NCI-H187 (cell line): ENCODE measurements around the gene EXOG.

Experiments used
- DNase-seq, 2 experiments: peaks; one replicate each; lab custom pipeline; 2025; lab: John Stamatoyannopoulos, UW

Gene EXOG

GRCh38 chr3:38473229-38473628 lies 22.9 kb upstream of the EXOG start:
- DNase-seq: no peak

GRCh38 chr3:38474928-38475605 lies 21.1 kb upstream of the EXOG start:
- DNase-seq: no peak

DNA sequence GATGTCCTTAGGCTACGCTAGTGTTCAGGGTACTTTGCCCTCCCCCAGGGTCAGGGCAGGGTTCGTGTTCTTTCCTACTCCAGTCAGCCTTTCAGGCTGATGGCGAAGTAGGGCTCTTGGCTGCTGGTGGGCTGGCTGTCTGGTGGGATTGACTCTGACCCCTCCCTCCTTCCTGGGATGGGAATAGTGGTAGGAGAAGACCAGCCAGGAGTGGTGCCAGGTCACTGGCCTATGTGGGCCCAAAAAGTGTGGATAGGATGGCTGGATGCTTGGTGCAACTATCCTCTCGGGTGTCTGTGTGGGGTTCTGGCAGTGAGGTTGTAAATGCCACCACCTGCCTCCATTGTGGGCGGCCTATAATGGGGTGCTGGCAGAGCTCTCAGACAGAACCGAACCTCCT lies 20.4 kb upstream of the EXOG start:
- DNase-seq: no peak

DNA sequence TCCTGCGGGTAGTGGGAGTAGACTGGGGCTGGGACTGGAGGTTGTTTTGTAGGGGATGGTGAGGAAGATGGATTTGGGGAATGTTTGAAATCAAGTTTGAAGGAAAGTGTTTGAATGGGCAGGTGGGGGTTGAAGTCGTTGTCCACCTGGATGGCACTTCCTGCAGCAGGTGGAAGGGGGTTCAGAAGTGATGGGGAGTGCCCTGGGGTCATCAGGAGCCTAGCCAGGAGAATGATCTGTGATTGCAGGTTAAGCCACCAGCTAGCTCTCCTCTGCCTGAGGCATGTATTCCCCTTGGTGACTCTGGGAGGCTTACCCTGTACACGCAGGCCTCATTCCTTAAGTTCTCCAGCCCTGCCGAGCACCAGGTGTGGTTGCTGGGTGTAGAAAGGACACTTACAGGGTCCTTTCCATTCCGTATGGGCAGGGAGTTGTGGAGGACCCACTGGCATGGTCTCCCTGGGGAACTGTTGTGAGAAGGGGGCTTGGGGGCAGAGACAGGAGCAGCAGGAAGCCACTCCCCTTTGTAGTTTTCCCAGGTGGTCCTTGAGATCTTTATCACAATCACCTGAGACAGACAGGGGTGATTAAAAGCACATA lies 19.9 kb upstream of the EXOG start:
- no peak for DNase-seq

DNA sequence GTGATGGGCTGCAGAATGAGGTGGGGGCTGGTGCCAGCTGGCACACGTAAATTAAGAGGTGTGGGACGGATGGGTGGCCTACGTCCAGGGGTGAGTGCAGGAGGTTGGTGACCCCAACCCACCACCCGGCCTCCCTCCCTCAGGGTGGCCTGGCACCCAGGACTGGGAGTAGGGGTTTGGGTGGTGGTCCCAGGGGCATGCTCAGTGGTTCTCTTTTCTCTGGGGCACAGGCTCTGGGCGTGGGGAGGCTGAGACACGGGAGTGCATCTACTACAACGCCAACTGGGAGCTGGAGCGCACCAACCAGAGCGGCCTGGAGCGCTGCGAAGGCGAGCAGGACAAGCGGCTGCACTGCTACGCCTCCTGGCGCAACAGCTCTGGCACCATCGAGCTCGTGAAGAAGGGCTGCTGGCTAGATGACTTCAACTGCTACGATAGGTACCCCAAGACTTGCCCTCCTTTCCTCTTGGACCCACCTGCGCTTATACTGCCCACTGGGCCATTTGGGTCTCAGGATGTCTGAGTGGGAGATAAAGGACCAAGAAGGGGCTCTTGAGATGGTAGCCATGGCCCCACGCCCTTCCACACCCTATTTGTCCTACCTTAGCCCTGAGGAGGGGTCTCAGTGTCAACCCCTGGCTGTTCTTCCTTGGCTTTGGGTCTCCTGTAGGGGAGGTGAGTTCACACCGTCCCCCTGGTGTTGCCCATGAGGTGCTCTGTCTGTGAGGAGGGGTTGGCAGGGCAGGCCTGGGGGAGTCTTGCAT lies 18.9 kb upstream of the EXOG start:
- no peak for DNase-seq

GRCh38 chr3:38477839-38478450 lies 18.2 kb upstream of the EXOG start:
- no peak for DNase-seq

DNA sequence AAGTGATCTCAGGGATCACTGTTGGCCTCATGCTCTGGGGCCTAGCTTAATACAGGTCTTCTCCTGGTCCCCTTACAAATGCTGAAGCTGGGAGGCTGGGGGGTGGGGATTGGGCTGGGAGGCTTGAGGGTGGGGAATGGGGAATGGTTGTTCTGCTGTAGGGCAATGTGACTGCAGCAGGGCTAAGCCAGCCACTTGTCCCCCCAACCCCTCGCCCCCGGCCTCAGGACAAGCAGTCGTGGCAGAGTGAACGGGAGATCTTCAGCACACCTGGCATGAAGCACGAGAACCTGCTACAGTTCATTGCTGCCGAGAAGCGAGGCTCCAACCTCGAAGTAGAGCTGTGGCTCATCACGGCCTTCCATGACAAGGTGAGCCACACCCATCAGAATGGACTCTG lies 17.2 kb upstream of the EXOG start:
- no peak for DNase-seq

GRCh38 chr3:38479431-38480092 lies 16.6 kb upstream of the EXOG start:
- peak in 1 of 2 experiments; percentile 16 for DNase-seq

DNA sequence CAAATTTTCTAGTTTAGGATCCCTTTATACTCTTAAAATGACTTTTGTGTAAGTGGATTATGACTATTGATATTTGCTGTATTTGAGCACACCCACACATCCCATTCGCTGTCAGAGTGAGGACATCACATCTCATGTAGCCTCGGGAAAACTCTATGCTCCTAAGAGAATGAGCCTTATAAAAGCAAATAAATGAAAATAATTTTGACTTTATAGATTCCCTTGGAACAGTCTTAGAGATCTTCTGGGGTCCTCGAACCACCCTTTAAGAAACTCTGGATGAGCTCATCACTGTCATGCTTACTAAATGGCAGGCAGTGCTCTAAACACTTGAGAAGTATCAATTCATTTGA lies 16.1 kb upstream of the EXOG start:
- no peak for DNase-seq

DNA sequence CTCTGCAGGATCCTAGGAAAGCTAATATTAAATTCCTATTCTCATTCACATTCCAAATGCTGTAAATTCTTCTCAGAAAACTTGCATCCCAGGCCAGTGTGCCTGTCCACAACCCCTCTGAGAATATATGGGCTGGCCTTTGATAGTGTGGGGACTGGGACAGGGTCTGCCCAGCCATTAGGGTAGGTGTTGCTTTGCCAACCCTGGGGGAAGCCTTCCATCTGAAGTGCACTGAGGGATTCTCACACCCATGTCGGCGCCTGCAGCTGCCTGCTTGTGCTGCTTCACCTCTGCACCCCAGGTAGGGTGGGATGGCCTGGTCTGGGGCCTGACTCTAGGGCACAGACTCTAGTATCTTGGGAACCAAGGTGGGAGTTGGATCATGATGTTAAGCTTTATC lies 15.2 kb upstream of the EXOG start:
- DNase-seq: no peak

DNA sequence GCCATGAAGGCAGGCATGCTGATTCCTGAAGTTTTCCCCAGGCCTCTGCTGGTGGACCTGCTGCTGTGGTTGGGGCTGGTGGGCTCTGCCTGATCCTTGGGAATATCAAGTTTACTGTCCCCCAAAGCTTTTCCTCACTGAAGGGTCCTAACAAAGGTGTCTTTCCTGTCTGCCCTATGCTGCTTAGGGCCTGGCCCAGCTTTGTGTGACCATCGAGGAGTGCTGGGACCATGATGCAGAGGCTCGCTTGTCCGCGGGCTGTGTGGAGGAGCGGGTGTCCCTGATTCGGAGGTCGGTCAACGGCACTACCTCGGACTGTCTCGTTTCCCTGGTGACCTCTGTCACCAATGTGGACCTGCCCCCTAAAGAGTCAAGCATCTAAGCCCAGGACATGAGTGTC lies 13.2 kb upstream of the EXOG start:
- no peak for DNase-seq

DNA sequence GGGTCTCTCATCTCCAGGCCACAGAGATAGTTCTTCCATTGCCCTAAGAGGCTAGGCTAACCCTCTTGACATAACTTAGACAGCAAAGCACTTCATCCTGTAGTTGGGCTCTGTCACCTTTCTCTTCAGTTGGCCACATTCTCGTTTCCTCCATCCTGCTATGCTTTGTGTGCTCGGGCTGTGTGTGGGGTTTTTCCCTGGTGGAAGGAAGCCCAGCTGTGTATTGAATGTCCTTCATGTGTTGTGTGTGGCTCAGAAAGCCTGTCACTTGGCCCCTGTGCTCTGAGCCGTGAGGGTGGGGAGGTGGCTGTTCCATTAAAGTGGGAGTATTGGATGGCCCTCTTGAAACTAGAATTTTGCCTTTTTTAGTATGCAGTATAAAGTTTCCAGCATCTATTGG lies 8.8 kb upstream of the EXOG start:
- DNase-seq: no peak

DNA sequence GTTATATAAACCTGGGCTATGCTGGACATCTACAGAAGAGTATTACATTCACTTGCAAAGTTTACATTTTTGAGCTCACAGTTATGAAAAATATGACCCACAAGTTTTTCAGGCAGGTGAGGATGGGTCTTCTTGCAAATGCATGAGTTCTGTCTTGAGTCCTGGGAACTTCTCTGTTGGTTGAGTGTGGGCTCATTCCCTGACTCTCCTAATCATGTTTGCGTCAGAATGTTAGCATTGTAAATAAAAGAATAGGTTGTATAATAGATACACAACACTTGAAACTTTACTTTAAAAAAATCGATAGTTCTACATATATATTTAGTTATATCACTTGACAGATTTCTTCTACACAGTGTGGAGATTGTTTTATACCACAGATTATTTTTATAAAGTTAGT lies 7.2 kb upstream of the EXOG start:
- DNase-seq: no peak

GRCh38 chr3:38489766-38490165 lies 6.4 kb upstream of the EXOG start:
- DNase-seq: no peak

GRCh38 chr3:38490281-38491030 lies 5.7 kb upstream of the EXOG start:
- no peak for DNase-seq

DNA sequence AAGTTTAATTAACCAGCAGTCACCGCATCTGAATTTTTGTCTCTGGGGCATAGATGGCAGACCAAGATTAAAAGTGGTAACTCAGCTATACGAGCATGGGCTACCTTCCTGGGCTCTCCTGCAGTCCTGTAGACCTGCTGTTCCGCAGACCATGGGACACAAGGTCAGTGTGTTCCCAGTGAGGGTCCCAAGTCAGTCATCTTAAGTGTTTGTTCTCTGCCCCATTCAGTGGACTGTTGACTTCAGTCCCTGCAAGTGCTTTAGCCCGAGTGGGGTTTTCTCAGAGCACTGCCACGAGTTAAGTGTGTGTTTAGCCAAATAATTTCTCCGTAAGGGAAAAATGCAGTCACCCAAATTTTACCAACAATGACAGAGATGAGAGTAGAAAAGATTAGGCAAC lies 4.9 kb upstream of the EXOG start:
- no peak for DNase-seq

- no peak for DNase-seq
These were observed 3.1 kb upstream of the EXOG start for GRCh38 chr3:38493031-38493430.

GRCh38 chr3:38497031-38497430 lies 891 bp downstream of the EXOG start:
- no peak for DNase-seq

DNA sequence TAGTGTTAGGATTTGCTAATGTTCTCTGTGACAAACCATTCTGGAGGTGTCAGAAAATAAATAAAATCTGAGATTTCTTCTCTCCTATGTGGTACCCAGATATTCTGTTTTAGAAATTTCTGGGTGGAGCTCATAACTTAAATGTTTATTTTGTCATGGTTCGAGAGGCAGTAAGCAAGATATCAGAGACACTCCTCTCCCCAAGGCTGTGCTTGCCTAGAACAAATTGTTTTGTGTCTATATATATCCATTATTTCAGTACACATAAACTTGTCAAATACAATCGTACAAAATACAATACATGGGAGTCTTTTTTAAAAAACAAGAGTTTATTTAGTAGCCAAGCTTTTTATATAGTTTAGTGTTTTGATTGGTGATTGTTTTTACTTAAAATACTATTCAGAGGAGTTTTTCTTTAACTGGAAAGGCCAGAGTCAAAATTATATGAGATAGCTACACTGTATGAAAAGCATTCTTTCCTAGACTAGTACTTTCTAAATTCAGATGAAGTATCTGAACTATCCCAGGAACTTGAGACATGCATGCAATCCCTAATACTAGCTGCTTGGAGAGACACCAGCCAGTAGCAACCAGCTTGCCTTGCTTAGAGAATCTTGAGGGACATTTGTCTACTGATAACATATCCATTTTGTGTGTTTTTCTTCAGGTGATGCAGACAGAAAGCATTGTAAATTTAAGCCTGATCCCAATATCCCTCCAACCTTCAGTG lies 4.7 kb downstream of the EXOG start:
- DNase-seq: no peak

- no peak for DNase-seq
These were observed 11.0 kb downstream of the EXOG start for GRCh38 chr3:38507120-38507519.

- no peak for DNase-seq
These were observed 13.6 kb downstream of the EXOG start for GRCh38 chr3:38509732-38510131.
